Gastroesophageal sphincter (tissue), 3 donors: Measurements from ENCODE around the gene PABPN1.

Experiments used
- CTCF ChIP-seq, 4 experiments: fragments of 200-600 bp in 2 of 4; fragments of 450-650 bp in 2 of 4; sonication (generic) in 1 of 4; IDR thresholded peaks; one replicate each; pipeline ENCODE4 v1.5.1; 2017 to 2019; ENCODE audit warnings: antibody characterized with exemption in 4 of 4, mild to moderate bottlenecking in 2 of 4, moderate library complexity in 2 of 4
- EP300 ChIP-seq: sonication (generic); formaldehyde crosslinking; IDR thresholded peaks from one replicate; pipeline ENCODE4 v1.6.1; 2017; ENCODE audit warnings: antibody characterized with exemption, mild to moderate bottlenecking
- POLR2A ChIP-seq, 2 donors: fragments of 450-650 bp; IDR thresholded peaks; one replicate each; pipeline ENCODE4 v1.6.1; 2017; ENCODE audit warnings: antibody characterized with exemption in 2 of 2, mild to moderate bottlenecking in 2 of 2, moderate library complexity in 1 of 2
- POLR2AphosphoS5 ChIP-seq: sonication (generic); formaldehyde crosslinking; IDR thresholded peaks from one replicate; pipeline ENCODE4 v1.6.1; 2017; ENCODE audit warnings: antibody characterized with exemption

- no peak for TF ChIP-seq CTCF (IDR thresholded peaks at IDR 0.05)
- TF ChIP-seq EP300, result no peak
- no peak for TF ChIP-seq POLR2A (IDR thresholded peaks at IDR 0.05)
- no peak for TF ChIP-seq POLR2AphosphoS5
These were observed 45.2 kb downstream of the PABPN1 start for GRCh38 chr14:23366426-23366921.
